Measurements from ENCODE around the gene UCKL1.

Gene UCKL1

GRCh38 chr20:63931735-63932134 lies 24.5 kb downstream of the UCKL1 start:
- no peak for TF ChIP-seq CTCF (IDR thresholded peaks at IDR 0.05)

- no peak for TF ChIP-seq CTCF (IDR thresholded peaks at IDR 0.05)
Observed at GRCh38 chr20:63930971-63931553, 25.2 kb downstream of the UCKL1 start.

GRCh38 chr20:63929071-63929470 lies 27.1 kb downstream of the UCKL1 start:
- TF ChIP-seq CTCF (IDR thresholded peaks at IDR 0.05), result no peak

GRCh38 chr20:63926298-63926697 lies 29.9 kb downstream of the UCKL1 start:
- TF ChIP-seq CTCF (IDR thresholded peaks at IDR 0.05), result no peak

- TF ChIP-seq CTCF (IDR thresholded peaks at IDR 0.05), result no peak
Observed at GRCh38 chr20:63924241-63924640, 32.0 kb downstream of the UCKL1 start.

DNA sequence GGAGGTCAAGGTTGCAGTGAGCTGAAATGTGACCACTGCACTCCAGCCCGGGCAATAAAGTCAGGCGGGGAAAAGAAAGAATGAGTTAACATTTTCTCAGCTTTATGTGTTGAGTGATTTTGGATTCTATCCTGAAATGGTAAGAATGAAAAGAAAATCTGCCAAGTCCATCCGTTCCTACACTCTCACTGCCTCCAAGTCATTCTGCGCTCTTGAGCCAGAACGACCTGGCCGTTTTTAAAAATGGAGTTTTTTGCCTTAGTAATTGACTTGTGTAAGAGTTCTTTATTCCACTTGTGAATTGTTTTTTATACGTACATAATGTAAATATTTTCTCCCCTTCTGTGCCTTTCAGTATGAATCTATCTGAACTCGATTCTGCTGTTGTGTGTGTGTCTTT lies 32.6 kb downstream of the UCKL1 start:
- TF ChIP-seq CTCF (IDR thresholded peaks at IDR 0.05), result no peak

DNA sequence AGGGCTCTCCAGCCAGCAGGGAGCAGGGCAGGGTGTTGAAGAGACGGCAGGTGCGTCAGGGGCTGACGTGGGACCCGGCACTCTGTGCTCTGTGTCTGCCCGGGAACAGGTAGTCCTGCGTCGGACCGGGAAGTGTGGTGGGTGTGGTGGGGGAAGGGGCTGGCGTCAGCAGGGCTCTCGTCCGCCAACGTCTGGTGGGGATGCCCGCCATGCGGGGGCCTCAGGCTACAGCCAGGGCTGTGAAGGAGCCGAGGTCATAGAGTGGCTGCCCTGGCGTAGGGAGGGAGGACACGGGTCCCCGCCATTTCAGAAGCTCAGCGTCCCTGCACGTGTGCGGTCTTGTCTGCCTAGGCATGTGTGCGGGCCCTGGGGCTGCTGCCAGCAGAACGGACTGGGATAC lies 36.0 kb downstream of the UCKL1 start:
- no peak for TF ChIP-seq CTCF (IDR thresholded peaks at IDR 0.05)

- no peak for TF ChIP-seq CTCF (IDR thresholded peaks at IDR 0.05)
Observed at GRCh38 chr20:63919130-63919529, 37.1 kb downstream of the UCKL1 start.
